H1 (cell line): ENCODE measurements around the gene ADPRM. TPM values are rescaled to one million over a fixed set of nuclear protein-coding genes. Genes with fewer than 3 reads are reported as not detected.
"Not testable (repeated sequence)": the region's sequence is repeated elsewhere in the genome, so short reads cannot be mapped to it uniquely, and the experiment has no call there.

Source experiments
- CTCF ChIA-PET: fragments of 300-600 bp; sonication (Branson Sonifier 250); formaldehyde crosslinking; loops from one replicate; lab custom pipeline; 2021; ENCODE audit not compliant: partially characterized antibody; lab: Charles Lee
- POLR2A ChIA-PET: fragments of 300-600 bp; sonication (Branson Sonifier 250); formaldehyde crosslinking; loops from one replicate; lab custom pipeline; 2021; ENCODE audit warnings: inconsistent platforms; ENCODE audit not compliant: partially characterized antibody; lab: Charles Lee
- DNase-seq, 2 experiments: peaks; one replicate each; pipeline versions ENCODE4 v3.0.0 to v3.0.0-alpha.2; 2010 to 2022; ENCODE audit warnings: low spot score in 2 of 2, low read depth in 1 of 2, mixed read lengths in 1 of 2
- FAIRE-seq: peaks from 2 replicates; lab custom pipeline; 2011; peaks lifted over from hg19 to GRCh38; lab: Jason Lieb, UNC
- H2AFZ ChIP-seq: 2 replicates; pipeline ENCODE4 v1.8.1; 2012; ENCODE audit warnings: low read length, inconsistent platforms
- H2AK5ac ChIP-seq: 2 replicates; pipeline ENCODE4 v1.6.1; 2013; ENCODE audit warnings: low read depth, low read length
- H2BK120ac ChIP-seq: replicated peaks from 2 replicates; pipeline ENCODE3; 2013; ENCODE audit warnings: low read depth, low read length, inconsistent platforms
- H2BK12ac ChIP-seq: 2 replicates; pipeline ENCODE4 v1.6.1; 2013; ENCODE audit warnings: low read depth, low read length
- H2BK15ac ChIP-seq: 2 replicates; pipeline ENCODE4 v1.6.1; 2013; ENCODE audit warnings: low read length
- H2BK20ac ChIP-seq: 2 replicates; pipeline ENCODE4 v1.6.1; 2013; ENCODE audit warnings: low read length
- H2BK5ac ChIP-seq: 2 replicates; pipeline ENCODE4 v1.6.1; 2013; ENCODE audit warnings: low read depth, low read length
- H3K14ac ChIP-seq: 2 replicates; pipeline ENCODE4 v1.6.1; 2013; ENCODE audit warnings: inconsistent platforms; ENCODE audit not compliant: insufficient read length
- H3K18ac ChIP-seq: 2 replicates; pipeline ENCODE4 v1.6.1; 2013; ENCODE audit warnings: low read length; ENCODE audit errors: extremely low read depth
- H3K23ac ChIP-seq: 2 replicates; pipeline ENCODE4 v1.6.1; 2013; ENCODE audit warnings: inconsistent platforms; ENCODE audit not compliant: insufficient read length
- H3K23me2 ChIP-seq: 2 replicates; pipeline ENCODE4 v1.6.1; 2013; ENCODE audit warnings: low read depth, low read length
- H3K27ac ChIP-seq: 2 replicates; pipeline ENCODE4 v1.6.1; 2011; ENCODE audit warnings: low read depth, low read length, inconsistent platforms
- H3K27me3 ChIP-seq, 4 experiments: replicated peaks in 1 of 4; 1 replicate in 1 of 4; 2 replicates in 3 of 4; pipeline versions ENCODE4 v1.6.1 to v1.8.1; 2011 to 2013; ENCODE audit warnings: low read length in 3 of 4, mild to moderate bottlenecking in 3 of 4, inconsistent platforms in 2 of 4, mixed read lengths in 2 of 4, moderate library complexity in 1 of 4; ENCODE audit not compliant: control insufficient read depth in 3 of 4, insufficient read depth in 3 of 4; ENCODE audit errors: extremely low read depth in 1 of 4
- H3K36me3 ChIP-seq, 4 experiments: 2 replicates each; pipeline versions ENCODE4 v1.6.1 to v1.8.1; 2011 to 2013; ENCODE audit warnings: mild to moderate bottlenecking in 4 of 4, low read length in 3 of 4, moderate library complexity in 2 of 4, control low read depth in 1 of 4, inconsistent platforms in 1 of 4; ENCODE audit not compliant: insufficient read depth in 4 of 4, control insufficient read depth in 2 of 4
- H3K4ac ChIP-seq: replicated peaks from 2 replicates; pipeline ENCODE3; 2013; ENCODE audit warnings: low read length, low read depth, mixed read lengths, inconsistent platforms; ENCODE audit not compliant: insufficient read length
- H3K4me1 ChIP-seq, 4 experiments: replicated peaks in 1 of 4; 1 replicate in 1 of 4; 2 replicates in 3 of 4; pipeline versions ENCODE4 v1.6.1 to v1.8.1; 2011 to 2013; ENCODE audit warnings: low read length in 3 of 4, inconsistent platforms in 2 of 4, mixed read lengths in 1 of 4; ENCODE audit not compliant: insufficient read depth in 4 of 4, control insufficient read depth in 3 of 4
- H3K4me2 ChIP-seq, 2 experiments: 2 replicates each; pipeline versions ENCODE4 v1.6.1 to v1.8.1; 2011 to 2013; ENCODE audit warnings: low read depth in 2 of 2, low read length in 2 of 2, control low read depth in 1 of 2, inconsistent platforms in 1 of 2, mild to moderate bottlenecking in 1 of 2; ENCODE audit not compliant: insufficient read depth in 1 of 2
- H3K4me3 ChIP-seq, 4 experiments: fragments of 200-600, 300-600 bp in 1 of 4; sonication (generic), shearing (Covaris generic), sonication (Bioruptor Twin) in 1 of 4; 2 replicates each; pipeline versions ENCODE4 v1.5.1 to v1.8.1; 2011 to 2016; ENCODE audit warnings: low read length in 4 of 4, low read depth in 3 of 4, control low read depth in 2 of 4, inconsistent platforms in 2 of 4, mild to moderate bottlenecking in 2 of 4, mixed read lengths in 1 of 4, moderate library complexity in 1 of 4; ENCODE audit not compliant: insufficient read depth in 2 of 4; ENCODE audit errors: extremely low read depth in 1 of 4
- H3K56ac ChIP-seq: replicated peaks from 2 replicates; pipeline ENCODE3; 2013; ENCODE audit warnings: low read depth, mild to moderate bottlenecking, mixed read lengths, low read length, inconsistent platforms; ENCODE audit not compliant: insufficient read length
- H3K79me1 ChIP-seq: 2 replicates; pipeline ENCODE4 v1.6.1; 2013; ENCODE audit warnings: low read depth, low read length, control low read depth
- H3K79me2 ChIP-seq, 2 experiments: 2 replicates each; pipeline versions ENCODE4 v1.6.1 to v1.8.1; 2012 to 2013; ENCODE audit warnings: low read length in 2 of 2, mild to moderate bottlenecking in 2 of 2, inconsistent platforms in 1 of 2; ENCODE audit not compliant: insufficient read depth in 2 of 2, control insufficient read depth in 1 of 2
- H3K9ac ChIP-seq, 4 experiments: replicated peaks in 1 of 4; 1 replicate in 1 of 4; 2 replicates in 3 of 4; pipeline versions ENCODE4 v1.6.1 to v1.8.1; 2011 to 2013; ENCODE audit warnings: low read depth in 3 of 4, low read length in 3 of 4, control low read depth in 2 of 4, mild to moderate bottlenecking in 2 of 4, moderate library complexity in 2 of 4, inconsistent platforms in 1 of 4; ENCODE audit errors: extremely low read depth in 1 of 4
- H3K9me3 ChIP-seq, 2 experiments: 2 replicates each; pipeline versions ENCODE4 v1.6.1 to v1.8.1; 2012 to 2013; ENCODE audit warnings: mild to moderate bottlenecking in 2 of 2, moderate library complexity in 2 of 2, control low read depth in 1 of 2, inconsistent platforms in 1 of 2, low read depth in 1 of 2, low read length in 1 of 2, mixed read lengths in 1 of 2; ENCODE audit not compliant: insufficient read depth in 2 of 2
- H4K20me1 ChIP-seq, 2 experiments: replicated peaks in 1 of 2; 2 replicates each; pipeline versions ENCODE3 to v1.8.1; 2011 to 2013; ENCODE audit warnings: inconsistent platforms in 2 of 2, low read length in 2 of 2, mild to moderate bottlenecking in 1 of 2; ENCODE audit not compliant: insufficient read depth in 2 of 2, control insufficient read depth in 1 of 2
- H4K5ac ChIP-seq: 2 replicates; pipeline ENCODE4 v1.6.1; 2013; ENCODE audit warnings: low read length, low read depth, mixed read lengths, inconsistent platforms; ENCODE audit not compliant: insufficient read length
- H4K8ac ChIP-seq: 2 replicates; pipeline ENCODE4 v1.8.0; 2013; ENCODE audit warnings: mild to moderate bottlenecking, moderate library complexity, low read length, inconsistent platforms; ENCODE audit not compliant: insufficient read depth; ENCODE audit errors: extremely low read depth
- H4K91ac ChIP-seq: replicated peaks from 2 replicates; pipeline ENCODE3; 2013; ENCODE audit warnings: low read length, mixed read lengths, inconsistent platforms; ENCODE audit not compliant: insufficient read length
- whole genome bisulfite sequencing, 2 experiments: shearing (Covaris generic) in 1 of 2; methylation state at CpG; one replicate each; pipeline versions ENCODE4 v1.1.6 to v1.1.7; 2013 to 2015; ENCODE audit warnings: low lambda C conversion rate in 2 of 2, mixed read lengths in 2 of 2, inconsistent platforms in 1 of 2, low coverage in 1 of 2, missing lambda C conversion rate in 1 of 2; ENCODE audit not compliant: insufficient replicate concordance in 2 of 2, insufficient coverage in 1 of 2, insufficient read length in 1 of 2; ENCODE audit errors: extremely low coverage in 1 of 2, missing lambda C conversion rate in 1 of 2; 5-methylcytosine and 5-hydroxymethylcytosine counted together
- polyA plus RNA-seq, 7 experiments: library from polyadenylated mRNA; depleted of rRNA in 3 of 7; stranded (reverse) in 5 of 7; unstranded in 2 of 7; fragments of >200 nt in 5 of 7; fragments of 200-250 nt in 2 of 7; gene quantifications; 1 replicate in 5 of 7; 2 replicates in 1 of 7; 4 replicates in 1 of 7; pipeline versions ENCODE4 v1.2.1 to v1.2.3, GENCODE V29; 2011 to 2013; ENCODE audit warnings: missing spikeins in 2 of 7, mixed read lengths in 2 of 7
- total RNA-seq: library from RNA; stranded (reverse); fragmentation: NEBNext Ultra II Directional; extraction: Animal tissue kit (Norgen Biotek cat#: 25700); gene quantifications from 2 replicates; pipeline ENCODE4 v1.2.1, GENCODE V29; 2021

Gene ADPRM
- total and polyA plus RNA-seq, 2 of the 8 experiments (the other 6 are each of a cell fraction or from before 2014, with no cell fraction given), result 6.7 to 7.9 TPM

DNA sequence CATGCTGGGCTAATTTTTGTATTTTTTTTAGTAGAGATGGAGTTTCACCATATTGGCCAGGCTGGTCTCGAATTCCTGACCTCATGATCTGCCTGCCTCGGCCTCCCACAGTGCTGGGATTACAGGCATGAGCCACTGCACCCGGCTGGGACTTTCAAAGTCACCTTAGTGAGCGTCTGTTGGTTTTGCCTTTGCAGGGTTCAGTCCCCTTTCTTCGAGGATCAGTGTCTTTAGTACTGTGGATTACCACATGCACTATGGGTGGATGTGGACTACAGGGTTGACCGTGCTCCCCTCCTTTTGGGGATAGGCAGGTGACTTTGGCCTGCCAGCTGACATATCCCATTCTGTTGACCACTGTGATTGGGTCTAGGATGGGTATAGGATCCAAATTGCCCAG lies 34.7 kb downstream of the ADPRM start:
- not testable (repeated sequence) for H4K91ac ChIP-seq, H3K79me1 ChIP-seq, H2BK120ac ChIP-seq, H2BK12ac ChIP-seq, H2AFZ ChIP-seq, H3K27ac ChIP-seq, H3K4ac ChIP-seq, H3K79me2 ChIP-seq, H3K27me3 ChIP-seq, FAIRE-seq, H4K8ac ChIP-seq, H3K4me3 ChIP-seq, H2AK5ac ChIP-seq, H3K56ac ChIP-seq, H3K14ac ChIP-seq, H3K23me2 ChIP-seq, H2BK5ac ChIP-seq, H4K20me1 ChIP-seq, H3K23ac ChIP-seq, H3K36me3 ChIP-seq, H2BK15ac ChIP-seq, H4K5ac ChIP-seq, H3K9ac ChIP-seq, H3K4me2 ChIP-seq, H3K9me3 ChIP-seq
- ChIA-PET CTCF (interaction anchor here (1.5 to 8.1 kb wide), 3 partner anchors 10 to 114 kb away, joined by 5 to 88 read pairs (median 6); no protein-coding TSS in a partner anchor), POLR2A (interaction anchor here (1.4 kb wide), 1 partner anchor 116 kb away, joined by 3 read pairs; no protein-coding TSS in a partner anchor)
- Histone ChIP-seq H3K18ac (0 out of 2 replicates have a peak overlapping the region, but pooled peaks have one; percentile 9), H2BK20ac (0 out of 2 replicates have a peak overlapping the region, but pooled peaks have one; percentile 86), H3K4me1 (peaks cover 0 to 10% (median 3%) of the 10 kb centered on the region in 4 experiments; a peak in 6 of 7 replicates)
- DNase-seq, result peak in 1 of 2 experiments; percentile 14
- WGBS, 2 experiments, result 82% methylated on average over 6 of the region's 6 CpGs; no CpG with 5 or more reads in 1 of the 2 experiments
